Ovary (tissue), 9 donors: ENCODE data around the gene IL12A. TPM values are rescaled to one million over a fixed set of nuclear protein-coding genes. Genes with fewer than 3 reads are reported as not detected.

Experiments
- DNase-seq, 5 donors: peaks; one replicate each; pipeline ENCODE4 v3.0.0-alpha.2; 2019 to 2020
- H3K27ac ChIP-seq, 2 donors: fragments of 200-600 bp; one replicate each; pipeline versions ENCODE4 v1.5.1 to v1.8.0; 2019 to 2022
- H3K27me3 ChIP-seq: fragments of 200-600 bp; one replicate; pipeline ENCODE4 v1.8.0; 2022
- H3K36me3 ChIP-seq: fragments of 200-600 bp; sonication (generic); one replicate; pipeline ENCODE4 v1.5.1; 2019
- H3K4me1 ChIP-seq: one replicate; pipeline ENCODE4 v1.8.1; 2013; ENCODE audit warnings: mild to moderate bottlenecking, moderate library complexity; ENCODE audit not compliant: insufficient read depth
- H3K4me3 ChIP-seq: fragments of 200-600 bp; sonication (generic); one replicate; pipeline ENCODE4 v1.5.1; 2017
- H3K9me3 ChIP-seq, 2 donors: fragments of 200-600 bp in 1 of 2; sonication (generic) in 1 of 2; one replicate each; pipeline versions ENCODE4 v1.5.1 to v1.8.1; 2013 to 2019; ENCODE audit warnings: mild to moderate bottlenecking in 1 of 2, moderate library complexity in 1 of 2
- EP300 ChIP-seq: sonication (generic); formaldehyde crosslinking; IDR thresholded peaks from one replicate; pipeline ENCODE4 v1.6.1; 2017; ENCODE audit warnings: antibody characterized with exemption
- POLR2A ChIP-seq: fragments of 450-650 bp; IDR thresholded peaks from one replicate; pipeline ENCODE4 v1.6.1; 2017; ENCODE audit warnings: antibody characterized with exemption, mild to moderate bottlenecking, moderate library complexity
- WGBS, 3 donors: extraction: QIAGEN DNeasy Blood & Tissue Kit in 1 of 3; methylation state at CpG; one replicate each; pipeline versions ENCODE4 v1.1.5 to v1.1.7; 2013 to 2017; 5-methylcytosine and 5-hydroxymethylcytosine counted together
- intact Hi-C, 4 donors: fragments of 100-400 bp; cut with DNase I; formaldehyde crosslinking; loops; one replicate each; pipeline versions ENCODE4 v1.11.0 to v1.15.1; 2022 to 2023
- polyA plus RNA-seq, 2 donors: library from polyadenylated mRNA; stranded (reverse); fragments of 200-250 nt in 1 of 2; fragments of 350-450 nt in 1 of 2; fragmentation: Illumina TruSeq in 1 of 2; extraction: RNeasy Lipid Tissue Mini Kit (QIAGEN cat#74804) in 1 of 2; gene quantifications; one replicate each; pipeline ENCODE4 v1.2.3, GENCODE V29; 2013 to 2014
- total RNA-seq, 7 donors: library from RNA; depleted of rRNA in 2 of 7; stranded (reverse); fragments of >200 nt in 2 of 7; fragmentation: NEBNext Ultra II Directional in 3 of 7; extraction: Animal tissue kit (Norgen Biotek cat#: 25700) in 3 of 7; gene quantifications; one replicate each; pipeline versions ENCODE4 v1.1.0 to v1.2.4, GENCODE V29; 2016 to 2023
- TF ChIP-seq, protein P1 (sequence below), 3 donors: fragments of 450-650 bp in 2 of 3; fragments of 200-600 bp in 1 of 3; IDR thresholded peaks; one replicate each; pipeline versions ENCODE4 v1.5.1 to v1.8.0; 2016 to 2022; ENCODE audit warnings: antibody characterized with exemption in 3 of 3, mild to moderate bottlenecking in 1 of 3
- donor health status: DM: no; HTN: no; CAD: no; lungs with moderate emphysema.
- donor health status: DM: no; HTN: no; CAD: no.
- donor health status: Bipolar disorder and iron deficiency.
- donor health status: DM: yes; HTN: yes; CAD: no.
- donor health status: DM: no; HTN: no; CAD: no.
- donor health status: DM: yes; HTN: yes; CAD: no.

Gene IL12A
- total and polyA plus RNA-seq, 9 donors: 0.15 to 6.0 (median 0.44) TPM; not detected in 1

DNA sequence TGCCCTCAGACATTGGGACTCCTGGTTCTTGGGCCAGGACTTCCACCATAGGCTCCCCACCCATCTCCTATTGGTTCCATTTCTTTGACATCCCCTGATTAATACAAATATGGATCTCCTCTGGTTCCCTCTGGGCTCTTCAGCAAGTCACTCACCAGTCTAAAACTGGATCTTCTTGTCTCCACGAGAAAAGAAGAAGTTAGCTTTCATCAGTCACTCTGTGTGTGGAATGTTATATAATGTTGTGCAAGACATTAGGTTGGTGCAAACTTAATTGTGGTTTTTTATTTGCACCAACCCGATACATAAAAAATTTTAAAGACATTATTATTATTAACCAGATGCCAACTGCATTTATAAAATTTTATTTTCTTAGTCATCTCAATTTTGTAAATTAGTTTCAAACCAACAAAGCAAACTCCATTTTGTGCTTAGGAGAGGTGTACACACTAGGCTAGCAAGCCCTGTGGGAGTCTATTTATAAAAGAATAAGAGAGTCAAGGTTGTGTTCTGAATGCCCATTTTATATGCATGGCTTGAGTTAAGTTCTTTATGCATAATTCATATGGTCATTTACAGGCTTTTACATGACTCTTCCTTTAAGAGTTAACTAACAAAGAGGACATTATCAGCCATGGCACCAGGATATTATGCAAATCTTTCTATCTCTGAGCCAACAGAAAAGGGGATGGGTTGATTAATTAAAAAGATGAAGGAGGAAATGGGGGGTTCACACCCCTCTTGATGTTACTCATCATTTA, 35.1 kb upstream of the IL12A start:
- Histone ChIP-seq H3K4me1 (no peaks in the 10 kb centered on the region), H3K27ac (no peak overlapping the region), H3K4me3 (no peak overlapping the region), H3K27me3 (no peaks in the 10 kb centered on the region), H3K9me3 (no peaks in the 10 kb centered on the region), H3K36me3 (no peaks in the 10 kb centered on the region)
- DNase-seq: no peak
- TF ChIP-seq, protein P1, sequence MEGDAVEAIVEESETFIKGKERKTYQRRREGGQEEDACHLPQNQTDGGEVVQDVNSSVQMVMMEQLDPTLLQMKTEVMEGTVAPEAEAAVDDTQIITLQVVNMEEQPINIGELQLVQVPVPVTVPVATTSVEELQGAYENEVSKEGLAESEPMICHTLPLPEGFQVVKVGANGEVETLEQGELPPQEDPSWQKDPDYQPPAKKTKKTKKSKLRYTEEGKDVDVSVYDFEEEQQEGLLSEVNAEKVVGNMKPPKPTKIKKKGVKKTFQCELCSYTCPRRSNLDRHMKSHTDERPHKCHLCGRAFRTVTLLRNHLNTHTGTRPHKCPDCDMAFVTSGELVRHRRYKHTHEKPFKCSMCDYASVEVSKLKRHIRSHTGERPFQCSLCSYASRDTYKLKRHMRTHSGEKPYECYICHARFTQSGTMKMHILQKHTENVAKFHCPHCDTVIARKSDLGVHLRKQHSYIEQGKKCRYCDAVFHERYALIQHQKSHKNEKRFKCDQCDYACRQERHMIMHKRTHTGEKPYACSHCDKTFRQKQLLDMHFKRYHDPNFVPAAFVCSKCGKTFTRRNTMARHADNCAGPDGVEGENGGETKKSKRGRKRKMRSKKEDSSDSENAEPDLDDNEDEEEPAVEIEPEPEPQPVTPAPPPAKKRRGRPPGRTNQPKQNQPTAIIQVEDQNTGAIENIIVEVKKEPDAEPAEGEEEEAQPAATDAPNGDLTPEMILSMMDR (IDR thresholded peaks at IDR 0.05): no peak
- TF ChIP-seq EP300 (no peak), POLR2A (no peak)
- intact Hi-C loops: no loop called here
- WGBS, 3 donors: 81 to 92% (median 88%) methylated on average over 2 of the region's 2 CpGs

DNA sequence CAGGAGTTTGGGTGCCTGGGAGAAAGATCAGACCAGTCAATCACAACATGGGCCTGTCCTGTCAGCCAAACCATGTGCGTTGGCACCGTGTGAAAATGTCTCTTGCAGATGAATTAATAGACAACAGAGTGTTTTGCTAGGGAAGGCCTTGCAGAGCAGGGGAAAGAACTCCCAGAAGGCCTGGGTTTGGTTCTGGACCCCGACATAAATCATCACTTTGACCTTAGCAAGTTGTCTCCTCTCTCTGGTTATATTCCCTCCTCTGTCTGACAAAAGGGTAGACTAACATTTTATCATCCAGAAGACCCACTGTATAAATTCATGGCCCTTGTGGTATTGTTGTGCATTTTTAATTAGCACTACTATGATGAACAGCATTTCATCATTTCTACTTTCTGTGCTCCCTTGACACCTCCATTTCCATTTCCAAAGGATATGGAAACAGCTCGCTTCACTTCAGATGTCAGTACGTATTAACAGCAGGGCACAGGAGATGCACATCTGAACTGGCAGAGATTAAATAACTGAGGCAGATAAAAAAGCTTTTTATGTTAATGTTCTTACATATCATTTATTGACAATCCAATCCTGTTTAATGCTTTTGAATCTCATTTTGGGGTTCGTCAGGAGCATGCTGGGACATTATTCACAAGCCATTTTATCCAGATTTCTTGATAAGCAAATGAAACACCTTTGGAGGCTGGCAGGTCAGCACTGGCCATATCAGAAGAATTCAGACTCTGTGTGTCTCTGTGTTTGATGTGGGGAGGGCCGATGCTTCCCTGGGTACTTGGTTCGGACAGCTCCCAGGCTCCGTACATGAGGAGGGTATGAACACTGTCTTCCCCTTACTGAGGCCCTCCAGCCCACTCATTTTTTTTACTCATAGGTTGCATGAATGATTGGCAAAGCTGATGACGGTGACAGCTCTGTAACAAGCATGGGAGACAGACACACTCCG, 28.2 kb upstream of the IL12A start:
- no peak for DNase-seq
- WGBS, 3 donors: 81 to 86% (median 81%) methylated on average over 11 of the region's 11 CpGs
- H3K4me1 ChIP-seq: no peaks in the 10 kb centered on the region

DNA sequence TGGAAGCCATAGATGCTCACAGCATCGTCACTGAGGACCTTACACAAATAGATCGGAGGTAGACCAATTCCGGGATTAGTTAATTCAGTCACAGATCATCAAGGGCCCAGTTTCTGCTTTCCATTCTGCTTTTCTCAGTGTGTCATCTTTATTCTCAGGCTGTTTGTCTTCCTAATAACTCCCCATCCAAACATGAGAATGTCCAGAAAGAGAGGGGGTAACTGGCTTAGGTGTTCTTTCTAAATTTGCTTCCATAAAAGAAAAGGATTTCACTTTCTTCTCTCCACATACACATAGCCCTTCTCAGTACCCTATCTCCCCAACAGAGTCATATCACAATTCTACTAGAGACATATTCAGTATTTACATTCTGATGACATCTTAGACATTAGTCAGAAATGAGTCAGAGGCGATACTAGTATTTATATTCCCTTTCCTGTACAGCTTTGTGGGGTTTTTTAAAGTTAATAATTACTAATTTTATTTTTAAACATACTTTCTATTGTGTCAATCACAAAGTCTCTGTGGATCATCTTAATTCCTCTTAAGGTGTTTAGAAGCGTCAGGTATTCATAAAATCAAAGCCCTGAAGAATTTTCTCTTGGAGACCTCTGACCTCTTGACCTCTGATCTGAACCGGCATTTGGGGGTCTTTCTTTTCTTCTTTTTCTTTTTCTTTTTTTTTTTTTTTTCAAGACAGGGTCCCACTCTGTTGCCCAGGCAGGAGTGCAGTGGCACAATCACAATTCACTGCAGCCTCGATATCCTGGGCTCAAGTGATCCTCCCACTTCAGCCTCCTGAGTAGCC, 24.3 kb upstream of the IL12A start:
- intact Hi-C loops: no loop called here
- no peak overlapping the region for H3K4me3 ChIP-seq
- TF ChIP-seq POLR2A: no peak
- TF ChIP-seq, protein P1 (IDR thresholded peaks at IDR 0.05): no peak
- TF ChIP-seq EP300: no peak
- no peaks in the 10 kb centered on the region for H3K9me3 ChIP-seq
- no peak for DNase-seq
- WGBS, 3 donors: 77 to 80% (median 79%) methylated on average over 7 of the region's 7 CpGs
- H3K36me3 ChIP-seq: no peaks in the 10 kb centered on the region
- H3K4me1 ChIP-seq: no peaks in the 10 kb centered on the region
- H3K27ac ChIP-seq: no peak overlapping the region
- no peaks in the 10 kb centered on the region for H3K27me3 ChIP-seq

More for the DNA sequence above, 28.2 kb upstream of the IL12A start:
- Histone ChIP-seq H3K27me3 (no peaks in the 10 kb centered on the region), H3K9me3 (no peaks in the 10 kb centered on the region), H3K36me3 (no peaks in the 10 kb centered on the region), H3K4me3 (no peak overlapping the region), H3K27ac (no peak overlapping the region)
- intact Hi-C loops: no loop called here
- TF ChIP-seq POLR2A: no peak
- TF ChIP-seq, protein P1 (IDR thresholded peaks at IDR 0.05): no peak
- no peak for TF ChIP-seq EP300

- intact Hi-C loops: no loop called here
- Histone ChIP-seq H3K9me3 (no peaks in the 10 kb centered on the region), H3K4me1 (no peaks in the 10 kb centered on the region), H3K27me3 (no peaks in the 10 kb centered on the region), H3K27ac (no peak overlapping the region), H3K4me3 (no peak overlapping the region), H3K36me3 (no peaks in the 10 kb centered on the region)
- 77 to 83% (median 78%) methylated on average over 7 of the region's 7 CpGs for WGBS, 3 donors
- DNase-seq: no peak
- TF ChIP-seq, protein P1 (IDR thresholded peaks at IDR 0.05): no peak
- no peak for TF ChIP-seq EP300
- no peak for TF ChIP-seq POLR2A
Observed at GRCh38 chr3:159971311-159971710, 17.3 kb upstream of the IL12A start.
